GM19452 (cell line): ENCODE data around the gene MAGEA2.
"Not testable (repeated sequence)": the region's sequence is repeated elsewhere in the genome, so short reads cannot be mapped to it uniquely, and the experiment has no call there.

ENCODE experiments used
- ATAC-seq: cut with Tn5 transposase; IDR thresholded peaks from one replicate; pipeline ENCODE4 v1.9.1; 2021; ENCODE audit not compliant: unreplicated experiment

Gene MAGEA2

GRCh38 chrX:152753686-152754650 is at the start of gene MAGEA2:
Gene MAGEA2, minus strand, starts transcription at chrX:152753842. Its CDS starts 2,479 bp downstream, at chrX:152751363.
- ATAC-seq, result not testable (repeated sequence)

GRCh38 chrX:152798945-152799344 is 45.3 kb upstream of the MAGEA2 start:
- no peak for ATAC-seq

GRCh38 chrX:152787062-152787461 is 33.4 kb upstream of the MAGEA2 start:
- not testable (repeated sequence) for ATAC-seq

- ATAC-seq, result not testable (repeated sequence)
These were observed 16.1 kb upstream of the MAGEA2 start, which contains the start of gene MAGEA6 for GRCh38 chrX:152769549-152770289. Gene MAGEA6, minus strand, starts transcription at chrX:152769689. Its CDS starts 2,039 bp downstream, at chrX:152767650.

- ATAC-seq, result not testable (repeated sequence)
These were observed 12.9 kb upstream of the MAGEA2 start for GRCh38 chrX:152766562-152766961.

- not testable (repeated sequence) for ATAC-seq
These were observed 7.9 kb upstream of the MAGEA2 start for GRCh38 chrX:152761582-152761981.

- ATAC-seq, result not testable (repeated sequence)
These were observed 5.9 kb upstream of the MAGEA2 start for GRCh38 chrX:152759544-152759943.

- not testable (repeated sequence) for ATAC-seq
These were observed 5.3 kb upstream of the MAGEA2 start, which contains the start of gene CSAG3 for GRCh38 chrX:152758918-152759317. Gene CSAG3, plus strand, starts transcription at chrX:152759218.

GRCh38 chrX:152754871-152755270 is 1.2 kb upstream of the MAGEA2 start:
- not testable (repeated sequence) for ATAC-seq

- ATAC-seq, result no peak
These were observed 15.1 kb downstream of the MAGEA2 start for GRCh38 chrX:152738560-152738959.

GRCh38 chrX:152736528-152736927 is 17.1 kb downstream of the MAGEA2 start:
- ATAC-seq, result not testable (repeated sequence)

- ATAC-seq, result no peak
These were observed 17.7 kb downstream of the MAGEA2 start for GRCh38 chrX:152735860-152736511.

GRCh38 chrX:152735101-152735500 is 18.5 kb downstream of the MAGEA2 start:
- no peak for ATAC-seq

- ATAC-seq, result not testable (repeated sequence)
These were observed 19.3 kb downstream of the MAGEA2 start for GRCh38 chrX:152734143-152734858.

GRCh38 chrX:152733261-152733975 is 20.2 kb downstream of the MAGEA2 start, which contains the start of the genes CSAG1 and MAGEA12:
Gene CSAG1, minus strand, starts transcription at chrX:152733721. Its CDS starts 1,261 bp downstream, at chrX:152732460.
Gene MAGEA12, plus strand, starts transcription at chrX:152733757. Its CDS starts 2,405 bp downstream, at chrX:152736162.
- no peak for ATAC-seq

GRCh38 chrX:152725409-152725808 is 28.2 kb downstream of the MAGEA2 start:
- ATAC-seq, result no peak

GRCh38 chrX:152713815-152714787 is 39.5 kb downstream of the MAGEA2 start, which contains the start of gene MAGEA2B:
Gene MAGEA2B, plus strand, starts transcription at chrX:152714628. Its CDS starts 2,479 bp downstream, at chrX:152717107.
- ATAC-seq, result not testable (repeated sequence)

- ATAC-seq, result not testable (repeated sequence)
These were observed 40.4 kb downstream of the MAGEA2 start for GRCh38 chrX:152713195-152713594.
